Activated naive CD4-positive, alpha-beta T cell treated with anti-CD3 and anti-CD28 coated beads for 36 hours (primary cell): ENCODE results near the gene ITGBL1. TPM values are rescaled to one million over a fixed set of nuclear protein-coding genes. Genes with fewer than 3 reads are reported as not detected.

Source experiments
- CTCF ChIA-PET: fragments of 350-600 bp; sonication (Branson Sonifier 250); formaldehyde crosslinking; loops from one replicate; lab custom pipeline; 2021; ENCODE audit warnings: antibody characterized with exemption; lab: Charles Lee
- DNase-seq: peaks from one replicate; pipeline ENCODE4 v3.0.0-alpha.2; 2020
- H3K27ac Mint-ChIP-seq: one replicate; pipeline ENCODE4 v1.8.0; 2021; ENCODE audit warnings: mild to moderate bottlenecking, mixed read lengths
- H3K27me3 Mint-ChIP-seq: one replicate; pipeline ENCODE4 v1.8.0; 2021; ENCODE audit warnings: low read depth, mixed read lengths
- H3K36me3 Mint-ChIP-seq: one replicate; pipeline ENCODE4 v1.8.0; 2021; ENCODE audit warnings: low read depth, mixed read lengths
- H3K4me1 Mint-ChIP-seq: one replicate; pipeline ENCODE4 v1.8.0; 2021; ENCODE audit warnings: low read depth, mixed read lengths
- H3K4me3 Mint-ChIP-seq: one replicate; pipeline ENCODE4 v1.8.0; 2021; ENCODE audit warnings: mild to moderate bottlenecking, moderate library complexity, mixed read lengths
- H3K9me3 Mint-ChIP-seq: one replicate; pipeline ENCODE4 v1.8.0; 2021; ENCODE audit warnings: mixed read lengths
- intact Hi-C: fragments of 100-400 bp; cut with micrococcal nuclease; formaldehyde crosslinking; loops from one replicate; pipeline ENCODE4 v1.15.1; 2023
- total RNA-seq, 2 experiments: library from RNA; stranded (reverse); gene quantifications; one replicate each; pipeline ENCODE4 v1.2.3, GENCODE V29; 2021

The ITGBL1 gene
- total RNA-seq, 2 experiments from 2014 or later: not detected

GRCh38 chr13:101728615-101729014 is 276.1 kb downstream of the ITGBL1 start:
- intact Hi-C loops: no loop called here
- Mint-ChIP-seq H3K4me3 (no peak overlapping the region), H3K36me3 (no peaks in the 10 kb centered on the region), H3K9me3 (no peaks in the 10 kb centered on the region), H3K27me3 (peaks cover 2% of the 10 kb centered on the region), H3K27ac (no peak overlapping the region), H3K4me1 (peaks cover 2% of the 10 kb centered on the region)
- no peak for DNase-seq
- CTCF ChIA-PET: no interaction called here

- peaks cover 2% of the 10 kb centered on the region for H3K4me1 Mint-ChIP-seq
- CTCF ChIA-PET: no interaction called here
- intact Hi-C loops: no loop called here
- H3K27me3 Mint-ChIP-seq: no peaks in the 10 kb centered on the region
- no peaks in the 10 kb centered on the region for H3K9me3 Mint-ChIP-seq
- no peaks in the 10 kb centered on the region for H3K36me3 Mint-ChIP-seq
- H3K4me3 Mint-ChIP-seq: no peak overlapping the region
- no peak overlapping the region for H3K27ac Mint-ChIP-seq
- no peak for DNase-seq
Observed at GRCh38 chr13:101730420-101731000, 278.0 kb downstream of the ITGBL1 start.

- intact Hi-C loops: no loop called here
- no peak overlapping the region for H3K4me3 Mint-ChIP-seq
- H3K36me3 Mint-ChIP-seq: no peaks in the 10 kb centered on the region
- no peak for DNase-seq
- no peaks in the 10 kb centered on the region for H3K27me3 Mint-ChIP-seq
- H3K9me3 Mint-ChIP-seq: no peaks in the 10 kb centered on the region
- CTCF ChIA-PET: no interaction called here
- no peaks in the 10 kb centered on the region for H3K4me1 Mint-ChIP-seq
- no peak overlapping the region for H3K27ac Mint-ChIP-seq
Observed at GRCh38 chr13:101736566-101736965, 284.1 kb downstream of the ITGBL1 start.

- H3K27me3 Mint-ChIP-seq: no peaks in the 10 kb centered on the region
- CTCF ChIA-PET: no interaction called here
- no peak overlapping the region for H3K4me3 Mint-ChIP-seq
- H3K9me3 Mint-ChIP-seq: no peaks in the 10 kb centered on the region
- H3K36me3 Mint-ChIP-seq: no peaks in the 10 kb centered on the region
- no peaks in the 10 kb centered on the region for H3K4me1 Mint-ChIP-seq
- intact Hi-C loops: no loop called here
- H3K27ac Mint-ChIP-seq: no peak overlapping the region
- no peak for DNase-seq
Observed at GRCh38 chr13:101738336-101738735, 285.9 kb downstream of the ITGBL1 start.

- Mint-ChIP-seq H3K9me3 (no peaks in the 10 kb centered on the region), H3K4me1 (no peaks in the 10 kb centered on the region), H3K27me3 (peaks cover 5% of the 10 kb centered on the region), H3K27ac (no peak overlapping the region), H3K4me3 (no peak overlapping the region), H3K36me3 (no peaks in the 10 kb centered on the region)
- CTCF ChIA-PET: no interaction called here
- intact Hi-C loops: no loop called here
- DNase-seq: no peak
Observed at GRCh38 chr13:101739382-101740178, 287.1 kb downstream of the ITGBL1 start.

GRCh38 chr13:101746513-101746912 is 294.0 kb downstream of the ITGBL1 start:
- no peak overlapping the region for H3K4me3 Mint-ChIP-seq
- intact Hi-C loops: no loop called here
- no peaks in the 10 kb centered on the region for H3K36me3 Mint-ChIP-seq
- CTCF ChIA-PET: no interaction called here
- DNase-seq: no peak
- H3K4me1 Mint-ChIP-seq: no peaks in the 10 kb centered on the region
- no peak overlapping the region for H3K27ac Mint-ChIP-seq
- H3K27me3 Mint-ChIP-seq: peaks cover 32% of the 10 kb centered on the region
- H3K9me3 Mint-ChIP-seq: no peaks in the 10 kb centered on the region

- DNase-seq: no peak
- Mint-ChIP-seq H3K4me1 (no peaks in the 10 kb centered on the region), H3K4me3 (no peak overlapping the region), H3K27ac (no peak overlapping the region), H3K27me3 (peaks cover 32% of the 10 kb centered on the region), H3K9me3 (no peaks in the 10 kb centered on the region), H3K36me3 (no peaks in the 10 kb centered on the region)
- intact Hi-C loops: no loop called here
- CTCF ChIA-PET: no interaction called here
Observed at GRCh38 chr13:101747039-101747438, 294.6 kb downstream of the ITGBL1 start.

GRCh38 chr13:101749584-101749983 is 297.1 kb downstream of the ITGBL1 start:
- CTCF ChIA-PET: no interaction called here
- H3K27ac Mint-ChIP-seq: no peak overlapping the region
- peaks cover 27% of the 10 kb centered on the region for H3K27me3 Mint-ChIP-seq
- no peak overlapping the region for H3K4me3 Mint-ChIP-seq
- no peak for DNase-seq
- H3K36me3 Mint-ChIP-seq: no peaks in the 10 kb centered on the region
- no peaks in the 10 kb centered on the region for H3K9me3 Mint-ChIP-seq
- H3K4me1 Mint-ChIP-seq: no peaks in the 10 kb centered on the region
- intact Hi-C loops: no loop called here

GRCh38 chr13:101751488-101751887 is 299.0 kb downstream of the ITGBL1 start:
- intact Hi-C loops: no loop called here
- DNase-seq: no peak
- H3K27ac Mint-ChIP-seq: no peak overlapping the region
- no peak overlapping the region for H3K4me3 Mint-ChIP-seq
- CTCF ChIA-PET: no interaction called here
- no peaks in the 10 kb centered on the region for H3K4me1 Mint-ChIP-seq
- H3K27me3 Mint-ChIP-seq: peaks cover 22% of the 10 kb centered on the region
- no peaks in the 10 kb centered on the region for H3K36me3 Mint-ChIP-seq
- H3K9me3 Mint-ChIP-seq: no peaks in the 10 kb centered on the region

GRCh38 chr13:101752432-101752831 is 300.0 kb downstream of the ITGBL1 start:
- CTCF ChIA-PET: no interaction called here

GRCh38 chr13:101755228-101755887 is 302.9 kb downstream of the ITGBL1 start:
- Mint-ChIP-seq H3K4me1 (no peaks in the 10 kb centered on the region), H3K36me3 (no peaks in the 10 kb centered on the region), H3K4me3 (no peak overlapping the region), H3K27me3 (peaks cover 16% of the 10 kb centered on the region), H3K9me3 (no peaks in the 10 kb centered on the region), H3K27ac (no peak overlapping the region)
- no peak for DNase-seq
- intact Hi-C loops: no loop called here
- CTCF ChIA-PET: no interaction called here

More at GRCh38 chr13:101752432-101752831, 300.0 kb downstream of the ITGBL1 start:
- Mint-ChIP-seq H3K4me1 (no peaks in the 10 kb centered on the region), H3K36me3 (no peaks in the 10 kb centered on the region), H3K27ac (no peak overlapping the region), H3K9me3 (no peaks in the 10 kb centered on the region), H3K4me3 (no peak overlapping the region), H3K27me3 (peaks cover 19% of the 10 kb centered on the region)
- intact Hi-C loops: no loop called here
- no peak for DNase-seq

- CTCF ChIA-PET: interaction anchor here (0.8 to 2.4 kb wide), 9 partner anchors 13 to 629 kb away, joined by 3 to 9 read pairs (median 4); no protein-coding TSS in a partner anchor
- no peak overlapping the region for H3K4me3 Mint-ChIP-seq
Observed at GRCh38 chr13:101757446-101758039, 305.1 kb downstream of the ITGBL1 start.

More at GRCh38 chr13:101757446-101758039, 305.1 kb downstream of the ITGBL1 start:
- Mint-ChIP-seq H3K4me1 (no peaks in the 10 kb centered on the region), H3K9me3 (no peaks in the 10 kb centered on the region), H3K36me3 (no peaks in the 10 kb centered on the region), H3K27ac (no peak overlapping the region), H3K27me3 (peaks cover 12% of the 10 kb centered on the region)
- intact Hi-C loops: loop anchor here (1.0 kb wide), 2 partner anchors 243 to 612 kb away; no protein-coding TSS in a partner anchor
- DNase-seq: no peak
